B cell (primary cell): ENCODE results near the gene TBC1D22B. TPM values are rescaled to one million over a fixed set of nuclear protein-coding genes. Genes with fewer than 3 reads are reported as not detected.

Experiments
- ATAC-seq: fragments of 200-7000 bp; cut with Tn5 transposase; one replicate; pipeline ENCODE4 v1.10.0; 2021; ENCODE audit warnings: low read depth, mild to moderate bottlenecking, moderate number of reproducible peaks, moderate library complexity
- CTCF ChIA-PET: fragments of 350-600 bp; sonication (Branson Sonifier 250); formaldehyde crosslinking; loops from one replicate; lab custom pipeline; 2021; ENCODE audit warnings: antibody characterized with exemption, inconsistent platforms; lab: Charles Lee
- POLR2A ChIA-PET: fragments of 350-600 bp; sonication (Branson Sonifier 250); formaldehyde crosslinking; loops from one replicate; lab custom pipeline; 2021; ENCODE audit warnings: antibody characterized with exemption; lab: Charles Lee
- DNase-seq: peaks from one replicate; pipeline ENCODE4 v3.0.0; 2013
- H2AFZ ChIP-seq: 2 replicates; pipeline ENCODE4 v1.6.1; 2012; ENCODE audit warnings: mild to moderate bottlenecking, low read depth, low read length; ENCODE audit not compliant: insufficient read depth, poor library complexity, severe bottlenecking
- H3K27ac ChIP-seq, 2 donors: 1 replicate in 1 of 2; 2 replicates in 1 of 2; pipeline ENCODE4 v1.5.1; 2012 to 2013; ENCODE audit warnings: low read length in 2 of 2, mild to moderate bottlenecking in 2 of 2, moderate library complexity in 1 of 2
- H3K27me3 ChIP-seq, 4 experiments: fragments of 200-600 bp in 1 of 4; sonication (generic) in 1 of 4; replicated peaks in 1 of 4; 1 replicate in 2 of 4; 2 replicates in 2 of 4; pipeline versions ENCODE4 v1.6.1 to v1.7.0; 2013 to 2016; ENCODE audit warnings: low read length in 3 of 4, mild to moderate bottlenecking in 2 of 4, mixed read lengths in 1 of 4, moderate library complexity in 1 of 4; ENCODE audit not compliant: insufficient read depth in 4 of 4, control insufficient read depth in 3 of 4; ENCODE audit errors: control extremely low read depth in 1 of 4
- H3K36me3 ChIP-seq, 2 experiments: replicated peaks in 1 of 2; 1 replicate in 1 of 2; 2 replicates in 1 of 2; pipeline versions ENCODE4 v1.6.1 to v1.7.1; 2013; ENCODE audit warnings: low read length in 1 of 2; ENCODE audit not compliant: insufficient read depth in 2 of 2, control insufficient read depth in 1 of 2; ENCODE audit errors: control extremely low read depth in 1 of 2, extremely low read depth in 1 of 2
- H3K4me1 ChIP-seq, 2 donors: fragments of 200-600 bp in 1 of 2; sonication (generic) in 1 of 2; 1 replicate in 1 of 2; 2 replicates in 1 of 2; pipeline versions ENCODE4 v1.5.1 to v1.6.1; 2013 to 2017; ENCODE audit warnings: low read length in 2 of 2; ENCODE audit not compliant: control insufficient read depth in 2 of 2, insufficient read depth in 2 of 2
- H3K4me2 ChIP-seq: replicated peaks from 2 replicates; pipeline ENCODE3; 2012; ENCODE audit warnings: mild to moderate bottlenecking, low read depth, low read length; ENCODE audit not compliant: poor library complexity, severe bottlenecking
- H3K4me3 ChIP-seq, 5 experiments: fragments of 200-600 bp in 1 of 5; sonication (generic) in 1 of 5; 1 replicate in 3 of 5; 2 replicates in 2 of 5; pipeline versions ENCODE4 v1.5.1 to v1.7.0; 2011 to 2016; ENCODE audit warnings: low read length in 4 of 5, mild to moderate bottlenecking in 4 of 5, low read depth in 2 of 5, control low read depth in 1 of 5, moderate library complexity in 1 of 5; ENCODE audit not compliant: insufficient read depth in 1 of 5; ENCODE audit errors: control extremely low read depth in 1 of 5, extremely low read depth in 1 of 5
- H3K79me2 ChIP-seq: fragments of 200-600 bp; sonication (generic); one replicate; pipeline ENCODE4 v1.6.0; 2016; ENCODE audit warnings: low read length; ENCODE audit not compliant: control insufficient read depth, insufficient read depth
- H3K9ac ChIP-seq: fragments of 200-600 bp; sonication (generic); 2 replicates; pipeline ENCODE4 v1.6.1; 2017; ENCODE audit warnings: mild to moderate bottlenecking, low read length, moderate library complexity
- H3K9me3 ChIP-seq, 3 donors: one replicate each; pipeline versions ENCODE4 v1.6.1 to v1.7.1; 2013; ENCODE audit warnings: low read length in 2 of 3; ENCODE audit not compliant: control insufficient read depth in 2 of 3, insufficient read depth in 1 of 3; ENCODE audit errors: control extremely low read depth in 1 of 3
- H4K20me1 ChIP-seq: 2 replicates; pipeline ENCODE4 v1.6.0; 2012; ENCODE audit warnings: mild to moderate bottlenecking, low read length; ENCODE audit not compliant: insufficient read depth, control insufficient read depth, poor library complexity, severe bottlenecking
- H3K27ac Mint-ChIP-seq: one replicate; pipeline ENCODE4 v1.8.0; 2021; ENCODE audit warnings: mixed read lengths
- H3K27me3 Mint-ChIP-seq: one replicate; pipeline ENCODE4 v1.8.0; 2021; ENCODE audit warnings: mixed read lengths
- H3K4me1 Mint-ChIP-seq: one replicate; pipeline ENCODE4 v1.8.0; 2021; ENCODE audit warnings: mixed read lengths
- H3K4me3 Mint-ChIP-seq: one replicate; pipeline ENCODE4 v1.8.0; 2021; ENCODE audit warnings: mixed read lengths
- H3K9me3 Mint-ChIP-seq: one replicate; pipeline ENCODE4 v1.8.0; 2022; ENCODE audit warnings: mixed read lengths; ENCODE audit not compliant: insufficient read depth
- CTCF ChIP-seq: fragments of 200-600 bp; IDR thresholded peaks from one replicate; pipeline ENCODE4 v1.8.0; 2022; ENCODE audit warnings: antibody characterized with exemption, mild to moderate bottlenecking
- EZH2 ChIP-seq: IDR thresholded peaks from 2 replicates; pipeline ENCODE4 v1.6.1; 2012; ENCODE audit warnings: borderline replicate concordance, low read depth, mild to moderate bottlenecking, moderate library complexity, low read length; ENCODE audit not compliant: insufficient read depth, poor library complexity, severe bottlenecking
- WGBS: methylation state at CpG from one replicate; pipeline ENCODE4 v1.1.5; 2013; ENCODE audit warnings: missing lambda C conversion rate; ENCODE audit not compliant: insufficient coverage; 5-methylcytosine and 5-hydroxymethylcytosine counted together
- intact Hi-C: fragments of 100-400 bp; cut with micrococcal nuclease; formaldehyde crosslinking; loops from one replicate; pipeline ENCODE4 v1.10.0; 2022
- polyA plus RNA-seq: library from polyadenylated mRNA; depleted of rRNA; stranded (reverse); fragments of >200 nt; gene quantifications from 2 replicates; pipeline ENCODE4 v1.2.3, GENCODE V29; 2012
- total RNA-seq, 2 donors: library from RNA; stranded (reverse); fragments of 120-200 nt in 1 of 2; gene quantifications; 1 replicate in 1 of 2; 2 replicates in 1 of 2; pipeline versions ENCODE4 v1.2.3 to v1.2.4, GENCODE V29; 2013 to 2022

TBC1D22B gene
- total and polyA plus RNA-seq, 2 donors (not counting 1 experiment from before 2014, with no cell fraction given): 5.1 to 12.5 TPM

- ChIA-PET CTCF (interaction anchor here (6.1 kb wide), 1 partner anchor 10 kb away, joined by 21 read pairs; no protein-coding TSS in a partner anchor), POLR2A (no interaction called here)
- H3K27ac Mint-ChIP-seq: no peak overlapping the region
- Histone ChIP-seq H3K27me3 (no peaks in the 10 kb centered on the region), H3K9me3 (no peaks in the 10 kb centered on the region), H3K9ac (no peak overlapping the region), H3K27ac (no peak overlapping the region), H4K20me1 (no peaks in the 10 kb centered on the region), H3K79me2 (peaks cover 4% of the 10 kb centered on the region), H3K4me1 (peaks cover 21 to 37% of the 10 kb centered on the region in 2 donors), H3K36me3 (peaks cover 5 to 25% of the 10 kb centered on the region in 2 experiments), H3K4me2 (no peak overlapping the region), H3K4me3 (no peak overlapping the region), H2AFZ (no peak overlapping the region)
- ATAC-seq: no peak
- intact Hi-C loops: no loop called here
- 100% methylated on average over 3 of the region's 4 CpGs for WGBS
- peaks cover 33% of the 10 kb centered on the region for H3K4me1 Mint-ChIP-seq
- H3K4me3 Mint-ChIP-seq: no peak overlapping the region
- no peak for DNase-seq
- no peak for TF ChIP-seq CTCF
- TF ChIP-seq EZH2: no peak
- no peaks in the 10 kb centered on the region for H3K9me3 Mint-ChIP-seq
- H3K27me3 Mint-ChIP-seq: no peaks in the 10 kb centered on the region
These were observed 113.8 kb downstream of the TBC1D22B start for GRCh38 chr6:37371154-37372083.

- no CpG with 5 or more reads among the region's 1 CpG for WGBS
- no peak for DNase-seq
- peaks cover 34% of the 10 kb centered on the region for H3K4me1 Mint-ChIP-seq
- CTCF ChIA-PET: interaction anchor here (6.1 kb wide), 1 partner anchor 10 kb away, joined by 21 read pairs; no protein-coding TSS in a partner anchor
- H2AFZ ChIP-seq: no peak overlapping the region
- H3K27ac Mint-ChIP-seq: no peak overlapping the region
- intact Hi-C loops: no loop called here
- H3K9me3 Mint-ChIP-seq: no peaks in the 10 kb centered on the region
- peaks cover 25 to 44% of the 10 kb centered on the region in 2 donors for H3K4me1 ChIP-seq
- POLR2A ChIA-PET: no interaction called here
- H3K36me3 ChIP-seq: peaks cover 5 to 25% of the 10 kb centered on the region in 2 experiments
- ATAC-seq: no peak
- H3K9ac ChIP-seq: no peak overlapping the region
- no peaks in the 10 kb centered on the region for H3K27me3 Mint-ChIP-seq
- no peaks in the 10 kb centered on the region for H3K79me2 ChIP-seq
- TF ChIP-seq EZH2 (no peak), CTCF (no peak)
- H3K27ac ChIP-seq: no peak overlapping the region
- no peaks in the 10 kb centered on the region for H3K27me3 ChIP-seq
- H3K9me3 ChIP-seq: no peaks in the 10 kb centered on the region
- no peak overlapping the region for H3K4me3 Mint-ChIP-seq
- H3K4me3 ChIP-seq: no peak overlapping the region
- H3K4me2 ChIP-seq: no peak overlapping the region
- H4K20me1 ChIP-seq: no peaks in the 10 kb centered on the region
These were observed 114.5 kb downstream of the TBC1D22B start for GRCh38 chr6:37372116-37372515.
